ENCODE data around the gene DGKB.
A peak's percentile ranks its signal among the peaks of the same experiment; 100 is the strongest.

DNA sequence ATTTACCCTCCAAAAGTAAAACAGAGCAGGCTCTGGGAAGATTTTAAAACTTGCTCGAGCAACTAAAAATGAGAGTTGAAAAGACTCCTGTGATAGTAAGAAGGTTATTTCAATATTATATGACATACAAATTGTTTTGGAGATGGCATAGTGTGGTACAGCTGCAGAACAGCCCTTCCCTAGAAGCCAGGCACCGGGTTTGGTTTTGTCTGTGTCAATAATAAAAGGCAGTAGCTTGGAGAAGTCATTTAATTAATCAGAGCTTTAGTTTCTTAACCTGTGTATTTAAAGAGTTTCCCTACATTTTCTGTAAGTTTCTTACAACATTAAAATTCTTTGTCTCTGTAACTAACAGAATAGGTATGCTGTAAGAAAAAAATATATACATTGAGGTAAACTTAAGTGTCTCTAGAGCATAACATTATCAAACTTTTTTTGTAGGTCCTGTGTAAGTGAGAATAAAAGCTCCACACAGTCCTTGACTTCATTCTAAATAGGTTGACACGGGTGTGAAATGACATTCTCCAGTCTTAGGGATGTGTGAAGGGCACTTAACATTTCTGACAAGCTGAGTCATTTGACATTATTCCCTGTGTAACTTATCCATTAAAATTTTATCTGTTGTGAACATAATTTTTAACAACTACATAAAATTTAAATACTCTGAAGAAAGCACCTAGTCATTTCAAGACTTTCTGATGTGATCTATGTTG, 488.1 kb downstream of the DGKB start:
- no peak for TF ChIP-seq ARNTL (CRISPR knock-in tag; IDR thresholded peaks at IDR 0.05; ENCODE audit: borderline replicate concordance, low read depth)
- TF ChIP-seq ISL1 (CRISPR knock-in tag; IDR thresholded peaks at IDR 0.05): peak; percentile 45
- TF ChIP-seq BACH2 (CRISPR knock-in tag; IDR thresholded peaks at IDR 0.05; ENCODE audit: borderline replicate concordance): no peak
- TF ChIP-seq PPARA (CRISPR knock-in tag; IDR thresholded peaks at IDR 0.05; ENCODE audit: borderline replicate concordance): no peak
- no peak for TF ChIP-seq TCF4 (CRISPR knock-in tag; IDR thresholded peaks at IDR 0.05; ENCODE audit: borderline replicate concordance)

All from SK-N-SH treated with all-trans-retinoic acid at 6 μM for 48 hours (cell line).